Endometrial microvascular endothelial cells (primary cell): ENCODE results near the gene DNASE1L3. TPM values are rescaled to one million over a fixed set of nuclear protein-coding genes. Genes with fewer than 3 reads are reported as not detected.
"Not testable (repeated sequence)": the region's sequence is repeated elsewhere in the genome, so short reads cannot be mapped to it uniquely, and the experiment has no call there.

ENCODE experiments used
- in situ Hi-C: cut with HindIII; loops from 2 replicates; pipeline ENCODE4 v1.10.0; 2017; ENCODE audit warnings: low sequenced_read_pairs, low pct_unique_long_range_greater_than_20kb; ENCODE audit errors: inconsistent ontology term
- total RNA-seq: library from RNA; depleted of rRNA; stranded (reverse); fragments of >200 nt; gene quantifications from one replicate; pipeline ENCODE4 v1.2.3, GENCODE V29; 2015; ENCODE audit errors: inconsistent ontology term

DNASE1L3 gene, protein sequence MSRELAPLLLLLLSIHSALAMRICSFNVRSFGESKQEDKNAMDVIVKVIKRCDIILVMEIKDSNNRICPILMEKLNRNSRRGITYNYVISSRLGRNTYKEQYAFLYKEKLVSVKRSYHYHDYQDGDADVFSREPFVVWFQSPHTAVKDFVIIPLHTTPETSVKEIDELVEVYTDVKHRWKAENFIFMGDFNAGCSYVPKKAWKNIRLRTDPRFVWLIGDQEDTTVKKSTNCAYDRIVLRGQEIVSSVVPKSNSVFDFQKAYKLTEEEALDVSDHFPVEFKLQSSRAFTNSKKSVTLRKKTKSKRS
- not detected for total RNA-seq

DNA sequence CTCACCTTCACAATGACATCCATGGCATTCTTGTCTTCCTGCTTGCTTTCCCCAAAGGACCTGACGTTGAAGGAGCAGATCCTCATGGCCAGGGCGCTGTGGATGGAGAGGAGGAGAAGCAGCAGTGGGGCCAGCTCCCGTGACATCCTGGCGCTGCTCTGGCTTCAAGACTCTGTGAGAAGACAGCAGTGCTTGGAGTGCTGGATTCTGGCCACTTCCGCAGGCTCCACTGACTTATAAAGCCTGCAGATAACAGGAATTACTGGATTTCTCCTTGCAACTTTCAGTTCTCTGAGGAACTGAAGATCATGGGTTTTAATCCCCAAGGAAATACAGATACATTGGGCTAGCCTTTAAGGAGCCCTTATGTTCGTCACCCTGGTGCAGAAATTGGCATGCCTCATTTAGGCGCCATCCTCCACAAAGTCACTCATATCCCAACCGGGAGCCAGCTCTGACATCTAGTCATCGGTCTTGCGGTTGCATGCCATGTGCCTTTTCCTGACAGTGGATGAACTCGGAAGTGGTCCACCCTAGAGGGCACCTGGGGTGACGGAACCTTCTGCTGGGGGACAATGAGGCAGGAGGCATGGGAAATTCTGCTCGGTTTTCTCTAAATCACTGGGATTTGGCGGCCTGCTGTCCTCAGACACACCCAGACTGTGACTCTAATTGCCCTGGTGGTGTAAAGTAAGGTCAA is at the start of gene DNASE1L3:
Gene DNASE1L3, minus strand, starts transcription at position 212 of the 700 bp plus-strand sequence. Its CDS starts 66 bp downstream, at position 146.
- in situ Hi-C loops: no loop called here

DNA sequence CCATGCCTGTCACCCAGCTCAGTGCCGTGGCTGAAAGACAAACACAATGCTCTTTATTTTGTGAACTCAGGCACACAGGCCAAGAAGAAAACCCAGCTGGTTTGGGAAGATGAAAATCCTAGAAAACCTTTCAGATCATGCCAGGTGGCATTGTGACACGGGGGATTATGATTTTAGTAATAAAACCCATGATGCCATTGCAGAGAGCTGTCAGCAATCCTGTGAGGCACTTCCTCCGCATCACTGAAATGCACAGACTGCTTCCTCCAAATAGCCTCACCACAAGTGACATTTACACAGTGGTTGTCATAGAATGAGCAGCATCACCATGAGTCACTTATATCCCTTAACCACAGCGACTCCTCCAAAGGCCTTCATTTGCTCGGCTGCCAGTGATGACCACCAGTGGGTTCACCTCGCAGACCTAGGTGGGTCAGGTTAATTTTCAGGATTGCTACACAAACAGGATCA is 49.5 kb upstream of the DNASE1L3 start:
- in situ Hi-C loops: no loop called here

DNA sequence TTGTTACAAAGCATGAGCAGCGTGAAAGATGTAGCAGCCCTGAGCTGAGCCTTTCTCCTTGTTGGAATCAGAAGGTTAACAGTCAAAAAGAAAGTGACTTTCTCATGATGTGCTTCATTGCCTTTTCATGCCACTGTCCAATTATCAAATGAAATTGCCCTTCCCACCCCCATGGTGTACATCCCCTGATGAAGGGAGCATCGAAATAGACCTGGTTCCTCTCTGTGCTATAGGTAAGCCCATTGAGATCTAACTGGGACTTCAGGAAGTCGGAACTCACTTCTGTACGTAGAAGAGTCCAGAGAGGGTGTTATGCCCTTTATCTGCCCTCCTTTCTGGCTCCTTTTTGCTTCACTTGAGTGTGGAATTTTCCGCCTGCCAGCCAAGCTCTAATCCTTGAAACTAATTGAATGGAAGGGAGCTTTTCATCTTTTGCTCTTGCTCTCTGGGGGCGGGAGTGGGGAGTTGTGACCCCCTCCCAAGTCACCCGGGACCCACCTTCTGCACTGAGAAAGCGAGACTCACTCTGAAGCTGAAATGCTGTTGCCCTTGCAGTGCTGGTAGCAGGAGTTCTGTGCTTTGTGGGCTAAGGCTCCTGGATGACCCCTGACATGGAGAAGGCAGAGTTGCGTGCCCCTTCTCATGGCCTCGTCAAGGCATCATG is 47.8 kb upstream of the DNASE1L3 start:
- in situ Hi-C loops: no loop called here

DNA sequence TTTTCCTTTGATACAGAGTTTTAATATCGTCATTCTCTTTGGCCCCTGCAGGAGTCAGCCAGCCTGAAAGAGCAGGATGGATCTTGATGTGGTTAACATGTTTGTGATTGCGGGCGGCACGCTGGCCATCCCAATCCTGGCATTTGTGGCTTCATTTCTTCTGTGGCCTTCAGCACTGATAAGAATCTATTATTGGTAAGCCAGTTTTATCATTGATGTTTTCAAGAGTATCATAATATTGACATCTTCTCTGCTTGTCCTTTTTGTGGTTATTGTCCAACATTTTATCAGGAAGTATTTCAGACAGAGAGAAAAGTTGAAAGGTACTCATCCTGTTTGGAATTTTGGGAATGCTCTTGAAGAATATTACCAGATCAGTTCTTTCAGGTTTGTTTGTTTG is 45.7 kb upstream of the DNASE1L3 start:
- in situ Hi-C loops: no loop called here

DNA sequence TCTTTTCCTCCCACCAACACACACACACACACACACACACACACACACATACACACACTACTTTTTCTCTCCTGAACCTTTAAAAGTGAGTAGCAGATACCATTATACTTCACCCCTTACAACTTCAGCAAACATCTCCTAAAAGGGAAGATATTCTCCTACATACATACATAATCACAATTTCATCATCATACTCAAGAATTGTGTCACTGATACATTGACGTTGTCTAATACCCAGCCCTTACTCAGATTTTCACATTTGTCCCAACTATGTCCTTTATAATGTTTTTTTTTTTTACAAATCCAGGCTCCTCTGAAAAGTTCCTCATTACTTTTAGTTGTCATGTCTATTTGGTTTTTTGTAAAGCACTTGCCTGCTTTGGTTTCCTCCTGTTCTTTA is 45.3 kb upstream of the DNASE1L3 start:
- in situ Hi-C loops: no loop called here

DNA sequence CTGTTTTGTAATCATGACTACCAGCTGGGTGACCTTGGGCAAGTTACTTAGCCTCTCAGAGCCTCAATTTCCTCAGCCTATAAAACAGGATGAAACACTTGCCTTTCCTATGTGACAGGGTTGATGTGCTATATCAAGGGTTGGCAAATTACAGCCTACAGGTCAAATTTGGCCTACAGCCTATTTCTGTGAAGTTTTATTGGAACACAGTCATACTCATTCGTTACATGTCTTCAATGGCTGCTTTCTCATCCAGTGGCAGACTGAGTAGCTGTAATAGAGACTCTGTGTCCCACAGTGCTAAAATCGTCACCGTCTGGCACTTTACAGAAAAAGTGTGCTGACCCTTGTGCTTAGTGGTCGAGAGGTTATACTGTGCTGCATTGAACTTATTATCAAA is 43.4 kb upstream of the DNASE1L3 start:
- in situ Hi-C loops: no loop called here

DNA sequence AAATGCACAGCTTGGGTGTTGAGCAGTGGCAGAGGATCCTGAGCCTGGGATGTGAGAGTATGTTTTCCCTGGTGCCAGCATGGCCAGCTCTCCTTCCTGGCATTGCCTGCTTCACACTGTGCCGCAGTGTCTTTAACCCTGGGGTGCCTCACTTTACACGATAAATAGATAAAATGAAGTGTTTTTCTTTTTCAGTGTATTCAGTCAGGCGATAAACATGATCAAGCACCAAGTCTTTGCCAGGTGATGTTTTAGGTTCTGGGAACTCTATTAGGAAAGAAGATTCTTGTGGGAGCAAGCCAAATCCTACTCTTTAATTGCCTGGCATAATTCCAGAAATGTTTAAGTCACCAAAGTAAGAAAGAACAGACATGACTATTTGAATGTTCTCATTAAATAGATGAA is 40.9 kb upstream of the DNASE1L3 start:
- in situ Hi-C loops: no loop called here

DNA sequence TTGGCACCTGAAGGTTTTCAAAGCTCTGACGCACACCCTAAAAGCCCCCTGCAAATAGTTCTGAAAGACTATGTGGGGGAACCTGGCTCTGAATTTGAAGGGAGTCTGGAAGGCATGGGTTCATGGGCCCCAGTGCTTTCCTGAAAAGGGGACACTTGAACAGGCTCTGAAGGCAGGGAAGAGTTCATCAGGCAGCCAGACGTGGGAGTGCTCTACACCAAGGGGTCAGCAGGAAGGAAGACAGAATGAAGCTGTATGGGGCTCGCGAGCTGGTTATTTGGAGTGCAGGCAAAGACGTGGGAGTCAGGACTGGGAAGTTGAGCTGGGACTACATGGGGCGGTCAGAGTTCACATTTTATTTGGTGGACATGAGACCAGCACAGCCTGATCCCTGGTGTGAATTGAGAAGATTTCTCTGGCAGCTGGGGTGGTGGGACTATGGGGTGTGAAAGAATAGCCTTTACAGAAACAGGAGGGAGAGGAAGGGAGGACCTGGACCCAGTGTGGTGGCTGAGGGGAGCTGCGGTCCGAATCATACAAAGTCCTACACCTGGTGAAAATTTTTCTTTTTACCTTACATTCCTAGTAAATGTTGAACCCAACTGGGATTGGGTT is 39.4 kb upstream of the DNASE1L3 start:
- in situ Hi-C loops: no loop called here

DNA sequence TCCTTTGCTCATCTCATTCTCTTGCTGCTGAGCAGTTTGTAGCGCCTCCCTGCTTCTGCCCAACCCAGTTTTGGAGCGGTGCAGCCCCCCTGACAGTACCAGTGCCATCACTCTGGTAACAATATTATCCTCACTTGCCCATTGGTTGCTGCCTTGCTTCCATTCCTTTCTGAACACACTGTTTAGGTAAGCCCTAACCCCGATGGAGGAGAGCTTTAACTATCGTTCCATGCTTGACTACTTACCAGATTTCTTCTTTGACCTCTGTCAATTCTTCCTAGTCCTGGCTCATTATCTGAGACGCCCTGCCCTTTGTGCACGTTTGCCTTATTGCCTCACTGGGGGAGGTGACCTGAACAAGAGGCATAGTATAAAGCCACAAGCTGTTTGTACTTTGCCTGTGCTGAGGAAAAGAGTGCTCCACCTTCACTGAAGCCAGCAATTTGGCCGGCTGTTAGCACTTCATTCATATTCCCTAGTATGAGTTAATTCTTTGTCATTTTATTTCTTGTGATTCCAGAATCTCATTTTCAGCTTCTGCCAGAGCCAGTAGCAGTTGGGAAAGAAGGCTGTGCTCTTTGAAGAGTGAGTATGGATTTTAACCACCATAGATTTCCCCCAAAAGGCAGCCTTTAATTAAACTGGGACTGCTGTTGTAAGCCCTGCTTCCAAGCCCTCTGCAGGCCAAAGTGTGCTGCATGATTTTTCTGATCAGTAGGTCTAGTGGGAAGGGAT is 38.8 kb upstream of the DNASE1L3 start:
- in situ Hi-C loops: no loop called here

DNA sequence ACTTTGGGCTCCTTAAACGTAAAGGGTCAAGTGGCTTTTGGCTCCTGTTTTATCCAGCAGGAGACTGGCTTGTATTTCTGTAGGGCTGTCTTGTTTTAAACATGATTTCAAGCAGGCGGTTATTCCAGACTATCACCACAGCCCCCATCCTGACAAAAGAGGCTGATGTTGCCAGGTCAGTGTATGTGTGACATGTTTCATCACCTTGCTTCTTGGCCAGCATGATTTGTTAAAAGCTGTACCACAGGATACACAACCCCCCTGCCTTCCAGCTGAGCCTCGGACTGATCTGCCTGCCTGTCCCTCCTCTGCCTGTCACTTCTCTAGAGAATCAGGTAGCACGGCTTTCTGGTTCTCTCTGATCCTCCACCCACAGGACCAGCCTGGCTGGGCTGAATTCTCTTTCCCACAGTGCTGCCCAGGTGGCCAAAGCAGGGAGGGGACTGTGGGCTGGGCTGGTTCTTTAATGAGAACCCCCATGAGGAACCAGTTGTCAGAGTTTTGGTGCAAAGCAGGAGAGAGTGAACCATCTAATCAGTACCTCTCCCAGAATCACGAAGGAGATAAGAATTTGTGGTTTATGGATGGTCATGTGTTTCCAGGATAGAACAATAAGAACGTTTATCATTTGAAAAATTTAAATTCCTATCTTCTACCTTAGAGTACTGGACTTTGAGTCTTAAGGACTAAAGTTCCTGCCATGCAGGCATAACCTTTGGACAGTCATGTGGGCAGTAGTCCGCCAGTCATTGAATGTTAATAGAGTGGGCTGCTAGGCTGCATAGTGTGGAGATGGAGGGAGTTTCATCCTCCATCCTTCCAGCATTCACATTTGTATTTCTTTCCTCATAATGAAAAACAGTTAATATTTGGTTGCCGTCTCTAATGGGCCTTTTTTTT is 35.6 kb upstream of the DNASE1L3 start:
- in situ Hi-C loops: no loop called here

DNA sequence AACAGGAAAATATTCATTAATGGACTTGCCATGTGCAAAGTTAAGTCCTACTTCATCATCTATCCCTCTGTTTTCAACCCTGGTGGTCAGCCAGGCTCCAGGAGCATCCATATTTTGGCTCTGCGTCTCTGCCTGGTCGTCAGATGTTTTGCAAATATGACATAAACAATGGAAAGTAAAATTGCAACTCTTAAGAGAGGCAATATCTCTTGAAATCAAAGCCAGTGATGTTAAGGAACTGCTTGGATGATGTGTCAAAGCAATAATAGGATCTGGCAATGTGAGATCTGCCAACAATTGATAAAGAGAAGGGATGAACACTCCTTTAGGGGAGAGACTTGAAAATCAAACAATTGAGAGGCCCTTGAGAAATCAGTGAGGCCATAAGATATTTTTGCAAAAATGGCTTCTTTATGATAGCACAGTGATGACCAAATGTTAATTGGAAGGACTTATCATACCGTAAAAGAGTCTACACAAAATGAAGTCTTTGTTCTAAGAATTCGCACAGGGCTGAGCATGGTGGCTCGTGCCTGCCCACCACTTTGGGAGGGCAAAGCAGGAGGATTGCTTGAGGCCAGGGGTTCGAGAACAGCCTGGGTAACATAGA is 33.3 kb upstream of the DNASE1L3 start:
- in situ Hi-C loops: no loop called here

DNA sequence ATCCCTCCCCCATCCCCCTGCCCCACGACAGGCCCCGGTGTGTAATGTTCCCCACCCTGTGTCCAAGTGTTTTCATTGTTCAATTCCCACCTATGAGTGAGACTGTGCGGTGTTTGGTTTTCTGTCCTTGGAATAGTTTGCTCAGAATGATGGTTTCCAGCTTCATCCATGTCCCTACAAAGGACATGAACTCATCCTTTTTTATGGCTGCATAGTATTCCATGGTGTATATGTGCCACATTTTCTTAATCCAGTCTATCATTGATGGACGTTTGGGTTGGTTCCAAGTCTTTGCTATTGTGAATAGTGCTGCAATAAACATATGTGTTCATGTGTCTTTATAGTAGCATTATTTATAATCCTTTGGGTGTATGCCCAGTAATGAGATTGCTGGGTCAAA is 32.1 kb upstream of the DNASE1L3 start:
- in situ Hi-C loops: not testable (repeated sequence)

DNA sequence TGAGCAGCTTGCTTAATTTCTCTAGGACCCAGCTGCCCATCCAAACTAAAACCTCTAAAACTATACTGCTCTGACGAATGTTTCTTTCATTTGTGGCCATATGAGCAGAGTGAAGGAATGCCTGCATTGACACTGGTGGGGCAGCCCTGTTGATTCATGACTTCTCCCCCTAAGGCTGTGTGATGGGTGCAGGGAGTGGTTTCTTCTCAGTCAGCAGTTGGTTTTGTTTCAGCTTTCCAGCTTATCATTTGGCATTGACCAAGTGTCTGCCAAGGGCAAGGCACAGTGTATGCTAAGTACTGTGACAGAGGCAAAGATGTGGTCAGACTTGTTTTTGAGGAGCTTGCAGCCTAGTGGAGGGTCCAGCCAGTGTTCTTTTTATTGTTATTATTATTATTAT is 31.6 kb upstream of the DNASE1L3 start:
- in situ Hi-C loops: no loop called here

DNA sequence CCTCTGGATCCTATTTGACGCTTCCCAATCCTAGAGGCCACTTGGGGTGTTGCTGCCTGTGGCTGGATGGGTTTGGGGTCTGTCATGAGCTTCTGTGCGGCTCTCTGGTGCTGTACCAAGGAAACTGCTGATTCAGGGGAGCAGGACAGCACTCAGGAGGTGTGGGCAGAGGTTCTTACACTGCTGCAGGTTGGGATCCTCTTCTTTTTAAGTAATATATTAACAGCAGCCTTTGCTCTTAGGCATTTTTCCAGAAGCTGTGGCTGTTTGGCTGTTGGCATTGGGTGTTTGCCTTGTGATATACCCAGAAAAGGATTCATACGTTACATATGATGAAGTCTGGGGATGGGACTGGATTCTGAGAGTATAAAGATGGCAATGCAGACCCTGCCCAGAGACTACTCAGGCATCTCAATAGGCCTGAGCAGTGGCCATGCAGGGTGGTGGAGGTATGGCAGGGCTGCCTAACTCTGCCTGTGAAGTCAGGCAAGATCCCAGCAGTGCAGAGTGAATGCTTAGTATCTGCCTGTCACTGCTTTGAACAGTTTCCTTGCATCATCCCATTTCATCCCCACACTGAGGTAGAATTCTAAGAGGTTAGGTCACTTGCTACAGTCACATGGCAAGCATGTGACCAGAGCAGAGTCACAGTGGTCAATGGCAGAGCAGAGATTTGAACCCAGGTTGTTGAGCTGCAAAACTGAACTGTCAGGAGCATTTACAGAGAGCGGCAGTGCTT is 30.7 kb upstream of the DNASE1L3 start:
- in situ Hi-C loops: no loop called here

DNA sequence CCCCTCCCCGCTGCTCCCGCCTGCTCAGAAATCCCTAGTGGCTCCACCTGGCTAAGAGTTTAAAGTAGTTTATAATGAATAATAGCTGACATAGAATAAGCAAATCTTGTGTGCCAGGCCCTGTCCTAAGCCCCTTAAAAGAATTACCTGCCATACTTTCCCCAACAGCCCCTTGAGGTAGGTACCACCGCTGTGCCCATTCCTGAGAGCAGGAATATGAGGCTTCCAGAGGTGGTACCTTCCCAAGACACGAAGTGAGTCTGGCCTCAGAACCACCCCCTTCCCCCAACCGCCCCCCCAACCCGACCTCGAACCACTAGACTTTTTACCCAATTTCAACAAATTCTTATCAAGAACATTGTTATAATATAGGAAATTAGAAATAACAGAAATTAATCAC is 28.1 kb upstream of the DNASE1L3 start:
- in situ Hi-C loops: no loop called here

DNA sequence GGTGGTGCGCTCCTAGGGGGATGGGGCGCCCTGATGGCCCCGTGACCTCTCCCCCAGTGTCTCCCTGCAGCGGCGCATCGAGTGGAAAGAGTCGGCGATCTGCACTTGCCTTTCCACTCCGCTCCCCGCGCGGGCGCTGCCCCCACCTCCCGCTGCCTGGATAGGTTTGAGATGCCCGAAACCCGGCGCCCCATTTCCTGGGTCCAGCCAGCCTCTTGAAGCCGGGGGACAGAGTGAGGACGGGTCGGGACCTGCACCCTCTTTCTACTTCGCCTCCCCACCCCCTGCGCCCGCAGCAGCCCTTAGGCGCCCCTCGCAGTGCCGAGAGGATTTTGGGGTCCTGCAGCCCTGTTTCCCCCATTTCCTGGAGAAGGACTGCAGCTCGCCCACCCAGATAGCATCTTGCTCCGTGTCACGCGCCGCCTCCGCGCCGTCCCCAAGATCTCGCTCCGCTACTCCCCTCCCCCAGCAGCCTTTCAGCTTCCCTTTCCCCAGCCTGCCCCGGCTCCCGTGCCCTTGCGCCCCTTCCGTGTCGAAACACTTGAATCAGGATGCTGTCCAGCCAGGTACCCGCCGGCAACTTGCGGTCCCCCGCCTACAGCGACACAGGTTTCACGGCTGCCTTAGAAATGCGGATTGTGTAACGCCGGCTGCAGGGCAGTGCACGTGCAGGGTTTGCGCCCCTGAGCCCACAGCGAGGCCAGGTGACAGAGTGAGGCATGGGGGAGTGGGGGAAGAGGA is 27.3 kb upstream of the DNASE1L3 start:
- in situ Hi-C loops: no loop called here
